Spleen (tissue), 11 donors: Measurements from ENCODE around the gene RBM18. TPM values are rescaled to one million over a fixed set of nuclear protein-coding genes. Genes with fewer than 3 reads are reported as not detected.

Experiments used
- DNase-seq: peaks from one replicate; pipeline ENCODE4 v3.0.0-alpha.2; 2020
- H3K27ac ChIP-seq, 8 donors: fragments of 200-600 bp; sonication (generic) in 7 of 8; 1 replicate in 4 of 8; 2 replicates in 4 of 8; pipeline versions ENCODE4 v1.5.0 to v1.8.0; 2016 to 2021; ENCODE audit warnings: inconsistent platforms in 4 of 8, mild to moderate bottlenecking in 4 of 8, moderate library complexity in 1 of 8
- H3K27me3 ChIP-seq, 7 donors: fragments of 200-600 bp; sonication (generic) in 6 of 7; replicated peaks in 1 of 7; 1 replicate in 4 of 7; 2 replicates in 3 of 7; pipeline versions ENCODE4 v1.5.0 to v1.8.0; 2016 to 2021; ENCODE audit warnings: inconsistent platforms in 3 of 7, mild to moderate bottlenecking in 1 of 7
- H3K36me3 ChIP-seq, 6 donors: fragments of 200-600 bp; sonication (generic) in 5 of 6; 1 replicate in 4 of 6; 2 replicates in 2 of 6; pipeline versions ENCODE4 v1.5.0 to v1.8.0; 2016 to 2021; ENCODE audit warnings: inconsistent platforms in 2 of 6
- H3K4me1 ChIP-seq, 6 donors: fragments of 200-600 bp; sonication (generic) in 5 of 6; 1 replicate in 3 of 6; 2 replicates in 3 of 6; pipeline versions ENCODE4 v1.5.0 to v1.8.0; 2016 to 2021; ENCODE audit warnings: inconsistent platforms in 3 of 6
- H3K4me3 ChIP-seq, 8 donors: fragments of 200-600 bp; sonication (generic) in 7 of 8; 1 replicate in 4 of 8; 2 replicates in 4 of 8; pipeline versions ENCODE4 v1.5.0 to v1.8.0; 2016 to 2021; ENCODE audit warnings: inconsistent platforms in 4 of 8, mild to moderate bottlenecking in 4 of 8, moderate library complexity in 2 of 8
- H3K9me3 ChIP-seq, 8 donors: fragments of 200-600 bp; sonication (generic) in 7 of 8; 1 replicate in 4 of 8; 2 replicates in 4 of 8; pipeline versions ENCODE4 v1.5.0 to v1.8.0; 2016 to 2021; ENCODE audit warnings: inconsistent platforms in 4 of 8
- POLR2A ChIP-seq, 3 donors: fragments of 450-650 bp; IDR thresholded peaks; one replicate each; pipeline ENCODE4 v1.5.1; 2017; ENCODE audit warnings: antibody characterized with exemption in 3 of 3, mild to moderate bottlenecking in 1 of 3
- POLR2AphosphoS5 ChIP-seq, 3 donors: sonication (generic); formaldehyde crosslinking; IDR thresholded peaks; one replicate each; pipeline ENCODE4 v1.5.1; 2017; ENCODE audit warnings: antibody characterized with exemption in 3 of 3
- WGBS, 5 donors: extraction: QIAGEN DNeasy Blood & Tissue Kit in 3 of 5; methylation state at CpG; one replicate each; pipeline versions ENCODE4 v1.1.5 to v1.1.7; 2013 to 2018; 5-methylcytosine and 5-hydroxymethylcytosine counted together
- intact Hi-C: fragments of 100-400 bp; cut with DNase I; formaldehyde crosslinking; loops from one replicate; pipeline ENCODE4 v1.15.0; 2023; ENCODE audit warnings: low total_unique reads
- polyA plus RNA-seq, 3 donors: library from polyadenylated mRNA; stranded (reverse); fragments of 200-250 nt; gene quantifications; one replicate each; pipeline ENCODE4 v1.2.1, GENCODE V29; 2013
- total RNA-seq, 7 donors: library from RNA; depleted of rRNA in 3 of 7; stranded (reverse); fragments of >200 nt in 3 of 7; fragmentation: NEBNext Ultra II Directional in 4 of 7; extraction: Animal tissue kit (Norgen Biotek cat#: 25700) in 4 of 7; gene quantifications; one replicate each; pipeline versions ENCODE4 v1.1.0 to v1.2.1, GENCODE V29; 2016 to 2021
- TF ChIP-seq, protein P1 (sequence below), 11 experiments: fragments of 200-600 bp in 7 of 11; fragments of 450-650 bp in 4 of 11; sonication (generic) in 4 of 11; IDR thresholded peaks in 8 of 11; conservative IDR thresholded peaks in 3 of 11; 1 replicate in 7 of 11; 2 replicates in 4 of 11; pipeline versions ENCODE4 v1.4.0 to v1.8.0; 2016 to 2021; ENCODE audit warnings: antibody characterized with exemption in 11 of 11, inconsistent platforms in 4 of 11, mild to moderate bottlenecking in 1 of 11
- donor health status: healthy with polysubstance abuse.
- donor health status: DM: no; HTN: no; CAD: no; lungs with moderate emphysema.
- donor health status: DM: no; HTN: no; CAD: no.
- donor health status: Bipolar disorder and iron deficiency.
- donor health status: healthy.
- donor health status: DM: no; HTN: no; CAD: no.
- donor health status: DM: yes; HTN: yes; CAD: no.

RBM18 gene
- total and polyA plus RNA-seq, 10 donors, result 4.2 to 21.5 (median 11.2) TPM

DNA sequence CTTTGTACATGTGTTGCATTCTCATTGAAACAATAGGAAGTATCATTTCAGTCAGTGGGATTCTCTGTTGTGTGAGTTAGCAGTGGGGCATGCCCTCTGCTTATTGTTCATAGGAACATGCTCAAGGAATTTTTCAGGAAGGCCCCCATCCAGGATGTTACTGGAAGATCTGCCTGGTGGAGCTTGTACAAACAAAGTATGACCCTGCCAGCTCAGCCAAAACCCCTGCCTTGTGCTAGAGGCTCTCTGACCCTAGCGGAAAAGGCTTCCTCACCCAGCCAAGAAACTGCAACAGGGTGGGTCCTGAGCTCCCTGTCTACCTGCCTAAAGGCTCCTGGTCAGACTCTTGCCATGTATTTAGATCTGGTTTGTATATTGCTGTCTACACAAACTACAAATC lies 43.3 kb upstream of the RBM18 start:
- Histone ChIP-seq H3K4me1 (peaks cover 4 to 39% (median 22%) of the 10 kb centered on the region in 6 donors), H3K27ac (peak overlapping the region in 4 of 8 donors; percentile 12 to 48 (median 40)), H3K4me3 (no peak overlapping the region), H3K27me3 (no peaks in the 10 kb centered on the region), H3K36me3 (peaks cover 0 to 94% (median 24%) of the 10 kb centered on the region in 6 donors), H3K9me3 (no peaks in the 10 kb centered on the region)
- intact Hi-C loops, result no loop called here
- peak in 2 of 3 donors; percentile 9 to 18 for TF ChIP-seq POLR2AphosphoS5 (IDR thresholded peaks at IDR 0.05)
- TF ChIP-seq, protein P1, sequence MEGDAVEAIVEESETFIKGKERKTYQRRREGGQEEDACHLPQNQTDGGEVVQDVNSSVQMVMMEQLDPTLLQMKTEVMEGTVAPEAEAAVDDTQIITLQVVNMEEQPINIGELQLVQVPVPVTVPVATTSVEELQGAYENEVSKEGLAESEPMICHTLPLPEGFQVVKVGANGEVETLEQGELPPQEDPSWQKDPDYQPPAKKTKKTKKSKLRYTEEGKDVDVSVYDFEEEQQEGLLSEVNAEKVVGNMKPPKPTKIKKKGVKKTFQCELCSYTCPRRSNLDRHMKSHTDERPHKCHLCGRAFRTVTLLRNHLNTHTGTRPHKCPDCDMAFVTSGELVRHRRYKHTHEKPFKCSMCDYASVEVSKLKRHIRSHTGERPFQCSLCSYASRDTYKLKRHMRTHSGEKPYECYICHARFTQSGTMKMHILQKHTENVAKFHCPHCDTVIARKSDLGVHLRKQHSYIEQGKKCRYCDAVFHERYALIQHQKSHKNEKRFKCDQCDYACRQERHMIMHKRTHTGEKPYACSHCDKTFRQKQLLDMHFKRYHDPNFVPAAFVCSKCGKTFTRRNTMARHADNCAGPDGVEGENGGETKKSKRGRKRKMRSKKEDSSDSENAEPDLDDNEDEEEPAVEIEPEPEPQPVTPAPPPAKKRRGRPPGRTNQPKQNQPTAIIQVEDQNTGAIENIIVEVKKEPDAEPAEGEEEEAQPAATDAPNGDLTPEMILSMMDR (IDR thresholded peaks at IDR 0.05 in 8 of 11, conservative IDR thresholded peaks at IDR 0.05 in 3 of 11), result no peak
- no peak for TF ChIP-seq POLR2A (IDR thresholded peaks at IDR 0.05)
- no peak for DNase-seq
- WGBS, 5 donors, result 72 to 100% (median 80%) methylated on average over 1 of the region's 1 CpG

DNA sequence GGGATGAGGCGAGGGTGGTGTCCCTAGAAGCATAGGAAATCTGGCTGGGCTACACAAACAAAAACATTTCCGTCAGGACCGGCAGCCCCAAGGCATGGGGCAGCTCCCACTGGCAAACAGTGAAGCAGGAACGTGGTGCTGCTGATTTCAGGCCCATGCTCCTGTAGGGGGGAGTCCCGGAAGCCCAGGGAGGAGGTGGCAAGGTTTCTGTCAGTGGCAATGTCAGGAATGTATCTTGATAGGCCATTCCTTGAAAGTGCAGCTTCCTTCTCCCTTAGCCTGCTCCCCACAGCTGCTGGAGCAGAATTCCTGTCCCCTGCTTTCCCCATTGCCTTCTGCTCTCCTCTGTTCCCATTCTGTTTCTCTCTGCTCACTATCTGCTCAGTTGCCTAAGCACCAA lies 42.4 kb upstream of the RBM18 start:
- Histone ChIP-seq H3K36me3 (peaks cover 0 to 94% (median 20%) of the 10 kb centered on the region in 6 donors), H3K4me1 (peaks cover 4 to 43% (median 22%) of the 10 kb centered on the region in 6 donors), H3K9me3 (no peaks in the 10 kb centered on the region), H3K27me3 (no peaks in the 10 kb centered on the region), H3K4me3 (no peak overlapping the region), H3K27ac (peak overlapping the region in 5 of 8 donors; percentile 34 to 65 (median 46))
- no peak for DNase-seq
- intact Hi-C loops, result no loop called here
- WGBS, 5 donors, result 63 to 86% (median 79%) methylated on average over 5 of the region's 5 CpGs
- peak; percentile 14 to 72 (median 40) for TF ChIP-seq POLR2AphosphoS5 (IDR thresholded peaks at IDR 0.05)
- no peak for TF ChIP-seq POLR2A (IDR thresholded peaks at IDR 0.05)

DNA sequence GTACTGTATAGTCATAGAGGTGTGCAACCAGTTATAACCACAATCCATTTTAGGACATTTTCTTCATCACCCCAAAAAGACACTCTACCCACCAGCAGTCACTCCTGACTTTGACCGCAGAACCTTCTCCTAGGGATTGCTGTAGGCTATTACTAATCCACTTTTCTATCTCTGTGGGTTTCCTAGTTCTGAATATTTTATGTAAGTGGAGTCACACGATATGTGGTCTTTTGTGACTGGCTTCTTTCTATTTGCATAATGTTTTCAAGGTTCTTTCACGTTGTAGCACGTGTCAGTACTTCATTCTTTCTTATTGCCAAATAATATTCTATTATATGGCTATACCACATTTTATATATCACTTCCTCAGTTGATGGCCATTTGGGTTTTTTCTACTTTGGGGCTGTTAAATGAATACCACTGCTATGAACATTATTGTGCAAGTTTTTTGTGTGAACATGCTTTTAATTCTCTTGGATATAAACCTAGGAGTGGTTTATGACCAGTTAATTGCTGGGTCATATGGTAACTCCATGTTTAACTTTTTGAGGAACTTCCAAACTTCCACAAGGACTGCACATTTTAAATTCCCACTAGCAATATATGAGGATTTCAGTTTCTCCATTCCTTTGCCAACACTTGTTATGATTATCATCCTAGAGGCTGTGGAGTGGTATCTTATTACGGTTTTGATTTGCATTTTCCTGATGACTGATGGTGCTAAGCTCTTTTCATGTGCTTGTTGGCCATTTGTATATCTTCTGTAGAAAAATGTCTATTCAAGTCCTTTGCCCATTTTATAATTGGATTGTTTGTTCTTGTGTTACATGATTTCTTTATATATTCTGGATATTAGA lies 37.8 kb upstream of the RBM18 start:
- TF ChIP-seq POLR2A (IDR thresholded peaks at IDR 0.05) (no peak), POLR2AphosphoS5 (IDR thresholded peaks at IDR 0.05) (no peak)
- TF ChIP-seq, protein P1 (IDR thresholded peaks at IDR 0.05 in 8 of 11, conservative IDR thresholded peaks at IDR 0.05 in 3 of 11), result no peak
- Histone ChIP-seq H3K4me3 (no peak overlapping the region), H3K27me3 (no peaks in the 10 kb centered on the region), H3K27ac (no peak overlapping the region), H3K36me3 (peaks cover 0 to 96% (median 15%) of the 10 kb centered on the region in 6 donors), H3K4me1 (peaks cover 4 to 47% (median 22%) of the 10 kb centered on the region in 6 donors), H3K9me3 (no peaks in the 10 kb centered on the region)
- intact Hi-C loops, result no loop called here
- WGBS, 5 donors, result 91 to 97% (median 93%) methylated on average over 5 of the region's 5 CpGs
- DNase-seq, result no peak

DNA sequence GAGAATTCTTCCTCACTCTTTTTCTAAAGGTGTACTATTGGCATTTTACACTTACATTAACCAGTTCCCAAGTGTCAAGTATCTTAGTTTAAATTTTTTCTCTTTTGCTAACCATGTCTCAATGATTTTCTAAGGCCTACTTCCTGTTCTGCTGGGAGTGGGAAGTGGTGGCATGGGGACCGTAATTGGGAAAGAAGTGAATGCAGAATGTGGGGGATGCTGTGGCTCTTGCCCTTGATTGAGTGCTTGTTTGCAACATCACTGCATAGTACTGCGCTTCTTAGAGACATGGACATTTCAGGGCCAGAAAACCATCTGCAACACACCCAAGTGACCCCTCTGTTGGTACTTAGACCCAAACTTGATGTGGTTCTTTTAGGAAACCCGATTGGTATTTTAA lies 32.9 kb upstream of the RBM18 start:
- Histone ChIP-seq H3K4me1 (peaks cover 0 to 17% (median 5%) of the 10 kb centered on the region in 6 donors), H3K27me3 (no peaks in the 10 kb centered on the region), H3K36me3 (peaks cover 0 to 100% (median 23%) of the 10 kb centered on the region in 6 donors), H3K9me3 (no peaks in the 10 kb centered on the region), H3K27ac (peak overlapping the region in 1 of 8 donors; percentile 25), H3K4me3 (no peak overlapping the region)
- intact Hi-C loops, result no loop called here
- 64 to 81% (median 73%) methylated on average over 3 of the region's 3 CpGs for WGBS, 5 donors
- TF ChIP-seq POLR2AphosphoS5 (IDR thresholded peaks at IDR 0.05), result peak in 1 of 3 donors; percentile 31
- no peak for TF ChIP-seq POLR2A (IDR thresholded peaks at IDR 0.05)
- TF ChIP-seq, protein P1 (IDR thresholded peaks at IDR 0.05 in 8 of 11, conservative IDR thresholded peaks at IDR 0.05 in 3 of 11), result no peak
- no peak for DNase-seq
